ENCODE results near the gene PIEZO2. TPM values are rescaled to one million over a fixed set of nuclear protein-coding genes. Genes with fewer than 3 reads are reported as not detected.

PIEZO2 gene
- total RNA-seq, 1 donor from 2014 or later: 4.2 TPM

DNA sequence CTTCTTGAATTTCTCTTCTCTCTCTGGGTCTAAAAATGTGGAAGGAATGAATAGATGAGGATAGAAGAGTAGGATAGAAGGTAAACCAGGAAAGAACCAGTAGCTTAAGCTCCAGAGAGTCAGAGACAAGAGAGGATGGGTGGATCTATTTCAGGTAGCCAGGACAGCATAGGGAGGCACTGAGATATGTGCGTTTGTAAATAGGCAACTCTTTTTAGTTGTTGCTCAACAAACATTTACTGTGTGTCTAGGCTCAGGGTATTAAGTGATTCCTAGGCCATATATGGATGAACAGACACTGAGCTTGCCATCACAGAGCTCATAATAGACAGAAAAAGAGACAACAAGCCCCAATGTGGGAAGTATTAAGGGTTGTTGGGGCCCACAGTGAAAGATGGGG is 463.1 kb downstream of the PIEZO2 start:
- Mint-ChIP-seq H3K27me3 (ENCODE audit: insufficient read depth, low read depth) (no peaks in the 10 kb centered on the region), H3K36me3 (peaks cover 4% of the 10 kb centered on the region), H3K4me3 (no peak overlapping the region), H3K4me1 (peaks cover 11% of the 10 kb centered on the region), H3K9me3 (peaks cover 2% of the 10 kb centered on the region), H3K27ac (no peak overlapping the region)
- Histone ChIP-seq H3K27me3 (no peaks in the 10 kb centered on the region), H4K20me1 (ENCODE audit: low read depth) (no peaks in the 10 kb centered on the region), H3K9me3 (ENCODE audit: low read depth) (no peaks in the 10 kb centered on the region), H3K4me1 (no peaks in the 10 kb centered on the region), H3K27ac (no peak overlapping the region), H3K36me3 (no peaks in the 10 kb centered on the region), H3F3A (ENCODE audit: low read depth) (no peaks in the 10 kb centered on the region), H3K79me2 (ENCODE audit: low read depth) (no peaks in the 10 kb centered on the region), H2AFZ (replicated peaks) (no peak overlapping the region), H3K4me3 (no peak overlapping the region), H3K4me2 (no peak overlapping the region), H3K9ac (no peak overlapping the region)
- TF ChIP-seq, protein P1, sequence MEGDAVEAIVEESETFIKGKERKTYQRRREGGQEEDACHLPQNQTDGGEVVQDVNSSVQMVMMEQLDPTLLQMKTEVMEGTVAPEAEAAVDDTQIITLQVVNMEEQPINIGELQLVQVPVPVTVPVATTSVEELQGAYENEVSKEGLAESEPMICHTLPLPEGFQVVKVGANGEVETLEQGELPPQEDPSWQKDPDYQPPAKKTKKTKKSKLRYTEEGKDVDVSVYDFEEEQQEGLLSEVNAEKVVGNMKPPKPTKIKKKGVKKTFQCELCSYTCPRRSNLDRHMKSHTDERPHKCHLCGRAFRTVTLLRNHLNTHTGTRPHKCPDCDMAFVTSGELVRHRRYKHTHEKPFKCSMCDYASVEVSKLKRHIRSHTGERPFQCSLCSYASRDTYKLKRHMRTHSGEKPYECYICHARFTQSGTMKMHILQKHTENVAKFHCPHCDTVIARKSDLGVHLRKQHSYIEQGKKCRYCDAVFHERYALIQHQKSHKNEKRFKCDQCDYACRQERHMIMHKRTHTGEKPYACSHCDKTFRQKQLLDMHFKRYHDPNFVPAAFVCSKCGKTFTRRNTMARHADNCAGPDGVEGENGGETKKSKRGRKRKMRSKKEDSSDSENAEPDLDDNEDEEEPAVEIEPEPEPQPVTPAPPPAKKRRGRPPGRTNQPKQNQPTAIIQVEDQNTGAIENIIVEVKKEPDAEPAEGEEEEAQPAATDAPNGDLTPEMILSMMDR (IDR thresholded peaks at IDR 0.05): no peak
- TF ChIP-seq EZH2phosphoT487 (IDR thresholded peaks at IDR 0.05) (no peak), EZH2 (IDR thresholded peaks at IDR 0.05) (no peak)
- no peak for DNase-seq (ENCODE audit: low spot score)

DNA sequence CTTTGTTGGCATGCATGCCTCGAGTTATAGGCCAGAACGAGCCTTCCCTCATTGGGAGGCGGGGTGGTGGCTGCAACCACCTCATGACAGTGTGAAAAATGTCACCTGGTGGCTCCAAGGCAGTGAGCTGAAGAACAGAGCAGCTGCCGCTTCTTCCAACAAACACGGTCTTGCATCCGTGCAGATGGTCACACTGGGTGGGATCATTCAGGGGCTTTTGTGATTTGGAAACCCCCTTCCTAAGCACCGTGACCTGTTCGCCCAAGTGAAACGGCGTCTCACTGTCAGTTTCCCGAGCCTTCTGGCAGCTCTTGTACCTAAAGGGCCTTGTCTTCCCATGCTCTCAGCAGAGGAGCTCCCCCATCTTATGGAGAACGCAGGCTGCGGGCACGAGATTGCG is 463.9 kb downstream of the PIEZO2 start:
- Histone ChIP-seq H3K27ac (no peak overlapping the region), H3K9me3 (ENCODE audit: low read depth) (no peaks in the 10 kb centered on the region), H3F3A (ENCODE audit: low read depth) (no peaks in the 10 kb centered on the region), H3K4me2 (no peak overlapping the region), H3K9ac (no peak overlapping the region), H3K36me3 (no peaks in the 10 kb centered on the region), H3K27me3 (no peaks in the 10 kb centered on the region), H3K4me3 (no peak overlapping the region), H3K79me2 (ENCODE audit: low read depth) (no peaks in the 10 kb centered on the region), H3K4me1 (no peaks in the 10 kb centered on the region), H2AFZ (replicated peaks) (no peak overlapping the region), H4K20me1 (ENCODE audit: low read depth) (no peaks in the 10 kb centered on the region)
- peaks cover 4% of the 10 kb centered on the region for H3K36me3 Mint-ChIP-seq
- TF ChIP-seq, protein P1 (IDR thresholded peaks at IDR 0.05): no peak
- no peak for TF ChIP-seq EZH2phosphoT487 (IDR thresholded peaks at IDR 0.05)
- no peak for TF ChIP-seq EZH2 (IDR thresholded peaks at IDR 0.05)
- peaks cover 2% of the 10 kb centered on the region for H3K9me3 Mint-ChIP-seq
- no peak overlapping the region for H3K27ac Mint-ChIP-seq
- H3K4me1 Mint-ChIP-seq: peaks cover 11% of the 10 kb centered on the region
- no peaks in the 10 kb centered on the region for H3K27me3 Mint-ChIP-seq (ENCODE audit: insufficient read depth, low read depth)
- DNase-seq (ENCODE audit: low spot score): no peak
- H3K4me3 Mint-ChIP-seq: no peak overlapping the region

DNA sequence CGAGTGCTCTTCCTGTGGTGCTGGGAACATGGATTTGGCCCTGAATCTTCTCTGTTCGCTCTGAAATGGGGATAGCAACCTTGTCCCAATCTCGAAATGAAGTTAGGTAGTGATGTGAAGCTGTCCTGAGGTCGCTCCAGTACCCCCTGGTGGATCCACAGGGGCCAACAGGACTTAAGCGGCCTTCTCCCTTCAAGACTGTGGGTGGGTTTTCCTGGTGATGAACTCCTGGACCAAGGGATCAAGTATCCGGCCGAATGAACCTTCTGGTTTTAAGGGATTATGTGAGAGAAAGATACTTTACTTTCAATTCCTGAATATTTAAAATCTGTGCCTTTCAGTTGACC is 467.0 kb downstream of the PIEZO2 start:
- Histone ChIP-seq H3K27me3 (no peaks in the 10 kb centered on the region), H3K4me1 (no peaks in the 10 kb centered on the region), H3K36me3 (no peaks in the 10 kb centered on the region), H3K4me2 (no peak overlapping the region), H3K27ac (no peak overlapping the region), H4K20me1 (ENCODE audit: low read depth) (no peaks in the 10 kb centered on the region), H3K9ac (no peak overlapping the region), H3F3A (ENCODE audit: low read depth) (no peaks in the 10 kb centered on the region), H3K4me3 (no peak overlapping the region), H2AFZ (replicated peaks) (no peak overlapping the region), H3K79me2 (ENCODE audit: low read depth) (no peaks in the 10 kb centered on the region), H3K9me3 (ENCODE audit: low read depth) (no peaks in the 10 kb centered on the region)
- H3K36me3 Mint-ChIP-seq: peaks cover 4% of the 10 kb centered on the region
- no peaks in the 10 kb centered on the region for H3K27me3 Mint-ChIP-seq (ENCODE audit: insufficient read depth, low read depth)
- H3K9me3 Mint-ChIP-seq: peaks cover 2% of the 10 kb centered on the region
- no peak overlapping the region for H3K27ac Mint-ChIP-seq
- no peak overlapping the region for H3K4me3 Mint-ChIP-seq
- peaks cover 11% of the 10 kb centered on the region for H3K4me1 Mint-ChIP-seq
- no peak for TF ChIP-seq EZH2phosphoT487 (IDR thresholded peaks at IDR 0.05)
- TF ChIP-seq, protein P1 (IDR thresholded peaks at IDR 0.05): peak; percentile 4
- DNase-seq (ENCODE audit: low spot score): no peak
